Stimulated activated CD4-positive, alpha-beta T cell treated with anti-CD3 and anti-CD28 coated beads, Interleukin-2, amount 100 ng/mL, for 4 hours (primary cell): ENCODE data around the gene CCDC24.

Experiments
- DNase-seq: peaks from one replicate; pipeline ENCODE4 v3.0.0-alpha.2; 2020; ENCODE audit warnings: low read depth

CCDC24 gene

DNA sequence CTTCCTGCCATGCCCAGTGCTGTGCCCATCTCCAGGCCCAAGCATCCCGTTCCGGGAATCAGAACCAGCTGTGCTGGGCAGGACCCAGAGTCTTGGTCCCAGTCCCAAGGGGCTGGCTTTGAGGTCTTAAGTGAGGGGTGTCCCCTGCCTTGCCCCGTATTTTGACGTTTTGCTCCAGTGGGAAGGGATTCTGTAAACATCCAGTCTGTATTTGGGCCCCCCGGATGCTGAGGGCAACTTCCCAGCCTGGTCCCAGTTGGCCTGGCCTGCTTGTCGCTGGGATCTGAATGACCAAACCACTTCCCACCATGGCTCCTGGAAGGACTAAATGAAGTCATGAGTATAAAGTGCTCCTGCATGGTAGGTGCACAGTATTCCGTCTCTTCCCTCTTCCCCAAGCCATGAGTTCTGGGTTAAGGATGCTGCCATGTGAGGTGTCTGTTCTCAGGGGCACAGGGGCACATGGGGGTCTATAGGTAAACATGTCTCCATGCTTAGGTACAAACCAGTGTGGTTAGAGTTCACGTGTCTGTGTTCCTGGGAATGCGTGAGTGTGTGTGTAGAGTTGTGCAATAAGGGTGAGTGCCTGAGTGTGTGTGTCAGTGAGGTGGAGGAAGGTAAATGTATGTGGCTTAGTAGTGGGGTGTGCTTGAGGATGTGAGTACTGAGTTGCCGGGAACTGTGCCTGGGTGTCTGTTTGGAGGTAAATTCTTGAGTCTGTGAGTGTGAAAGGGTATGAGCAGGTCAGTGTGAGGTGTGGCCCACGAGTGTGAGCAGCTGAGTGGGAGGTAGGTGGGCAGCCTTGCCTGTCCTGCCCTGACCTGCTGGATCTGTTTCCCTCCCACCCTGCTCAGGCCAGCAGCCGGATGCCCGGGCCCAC is 10.9 kb upstream of the CCDC24 start:
- no peak for DNase-seq

DNA sequence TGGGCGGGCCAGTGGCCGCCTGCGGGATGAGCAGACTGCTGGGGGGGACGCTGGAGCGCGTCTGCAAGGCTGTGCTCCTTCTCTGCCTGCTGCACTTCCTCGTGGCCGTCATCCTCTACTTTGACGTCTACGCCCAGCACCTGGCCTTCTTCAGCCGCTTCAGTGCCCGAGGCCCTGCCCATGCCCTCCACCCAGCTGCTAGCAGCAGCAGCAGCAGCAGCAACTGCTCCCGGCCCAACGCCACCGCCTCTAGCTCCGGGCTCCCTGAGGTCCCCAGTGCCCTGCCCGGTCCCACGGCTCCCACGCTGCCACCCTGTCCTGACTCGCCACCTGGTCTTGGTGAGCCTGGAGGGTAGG is 10.3 kb upstream of the CCDC24 start:
- no peak for DNase-seq

- DNase-seq: no peak
Measured at GRCh38 chr1:43981636-43982035, 9.8 kb upstream of the CCDC24 start.

DNA sequence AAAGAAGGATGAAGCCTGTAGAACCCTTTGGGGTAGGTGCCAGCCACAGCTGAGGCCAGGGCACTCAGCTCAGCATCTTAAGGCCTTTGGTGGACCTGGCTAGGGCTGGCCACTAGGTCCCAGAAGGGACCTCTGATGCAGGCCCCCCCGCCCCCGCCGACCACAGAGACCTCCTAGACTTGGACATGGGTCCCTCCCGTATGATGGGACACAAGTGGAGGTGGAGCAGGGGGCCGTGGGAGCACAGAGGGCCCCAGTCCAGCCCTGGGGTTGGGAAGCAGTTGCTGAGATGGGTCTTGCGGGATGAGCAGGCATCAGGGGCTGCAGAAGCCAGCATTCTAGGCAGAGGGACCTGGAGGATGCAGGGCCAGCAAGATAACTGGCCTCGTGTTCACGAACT is 9.2 kb upstream of the CCDC24 start:
- no peak for DNase-seq

DNA sequence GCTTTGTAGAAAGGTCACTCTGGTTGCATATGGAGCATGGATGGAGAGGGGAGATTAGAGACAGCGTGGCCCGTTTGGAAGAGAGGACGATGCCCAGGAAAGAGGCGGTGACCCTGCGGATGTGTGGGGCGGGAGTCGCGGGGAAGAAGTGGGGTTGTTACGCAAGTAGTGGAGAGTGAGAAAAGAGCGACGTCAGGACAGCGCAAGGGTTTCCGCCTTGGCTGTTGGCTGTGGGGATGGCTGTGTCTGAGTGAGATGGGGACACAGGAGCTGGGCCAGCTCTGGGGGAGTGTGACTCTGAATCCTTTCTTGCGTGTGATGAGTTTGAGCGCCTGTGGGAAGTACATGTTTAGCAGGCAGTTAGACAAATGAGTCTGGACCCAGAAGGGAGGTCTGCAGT is 8.6 kb upstream of the CCDC24 start:
- DNase-seq: no peak

- no peak for DNase-seq
Measured at GRCh38 chr1:43983253-43983899, 8.0 kb upstream of the CCDC24 start.

GRCh38 chr1:43984855-43985254 is 6.5 kb upstream of the CCDC24 start:
- no peak for DNase-seq

DNA sequence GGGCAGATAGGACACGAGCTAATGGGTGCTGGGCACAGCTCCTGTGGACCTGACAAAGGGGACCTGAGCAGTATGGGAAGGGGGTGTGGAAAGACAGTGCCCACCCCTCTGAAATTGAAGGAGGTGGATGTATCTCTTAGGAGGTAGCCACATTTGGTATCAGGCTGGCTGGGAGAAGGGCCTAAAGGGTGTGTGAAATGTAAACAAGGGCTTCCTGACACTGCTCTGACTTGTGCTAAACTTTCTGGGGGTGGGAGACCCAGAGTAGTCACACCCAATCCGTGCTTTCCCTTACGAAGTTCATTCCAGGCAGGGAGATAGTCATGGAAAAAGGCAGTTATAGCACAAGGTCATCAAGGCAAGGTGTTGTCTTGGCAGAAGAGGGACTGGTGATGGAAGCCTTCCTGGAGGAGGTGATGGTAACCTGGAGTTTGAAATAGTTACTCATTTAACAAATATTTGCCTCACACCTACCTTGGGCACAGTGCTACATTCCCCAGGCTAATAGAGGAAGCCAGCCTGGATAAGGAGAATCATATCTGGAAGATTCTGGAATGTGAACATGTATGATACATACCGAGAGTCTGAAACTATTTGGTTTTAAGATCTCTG is 5.3 kb upstream of the CCDC24 start:
- no peak for DNase-seq

GRCh38 chr1:43986712-43987111 is 4.7 kb upstream of the CCDC24 start:
- DNase-seq: no peak

DNA sequence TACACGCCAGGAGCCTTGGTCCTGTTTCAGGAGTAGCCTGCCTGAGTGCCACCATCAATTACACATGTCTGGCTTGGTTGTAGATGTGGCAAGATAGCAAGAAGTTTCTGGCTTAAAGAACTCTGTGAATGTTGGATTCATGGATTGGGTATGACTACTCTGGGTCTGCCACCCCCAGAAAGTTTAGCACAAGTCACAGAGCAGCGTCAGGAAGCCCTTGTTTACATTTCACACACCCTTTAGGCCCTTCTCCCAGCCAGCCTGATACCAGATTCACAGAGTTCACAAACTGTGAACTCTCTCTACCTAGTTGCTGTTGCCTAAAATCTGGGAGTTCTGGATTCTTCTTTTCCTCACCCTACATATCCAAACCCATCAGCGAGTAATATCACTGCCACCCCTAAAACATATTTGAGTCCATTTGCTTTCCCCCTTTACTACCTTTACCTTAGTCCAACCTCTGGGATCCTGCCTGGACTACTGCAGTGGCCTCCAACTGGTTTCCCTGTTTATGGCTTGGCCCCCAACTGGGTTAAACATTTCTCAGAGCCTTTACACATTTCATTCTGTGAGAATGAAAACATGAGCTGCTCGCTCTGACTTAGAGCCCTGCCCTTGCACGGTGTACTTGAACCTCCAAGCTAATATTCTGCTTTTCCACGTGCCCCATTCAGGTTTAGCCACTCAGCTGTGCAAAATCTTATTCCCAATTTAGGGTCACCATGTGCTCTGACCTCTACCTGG is 4.1 kb upstream of the CCDC24 start:
- DNase-seq: no peak

DNA sequence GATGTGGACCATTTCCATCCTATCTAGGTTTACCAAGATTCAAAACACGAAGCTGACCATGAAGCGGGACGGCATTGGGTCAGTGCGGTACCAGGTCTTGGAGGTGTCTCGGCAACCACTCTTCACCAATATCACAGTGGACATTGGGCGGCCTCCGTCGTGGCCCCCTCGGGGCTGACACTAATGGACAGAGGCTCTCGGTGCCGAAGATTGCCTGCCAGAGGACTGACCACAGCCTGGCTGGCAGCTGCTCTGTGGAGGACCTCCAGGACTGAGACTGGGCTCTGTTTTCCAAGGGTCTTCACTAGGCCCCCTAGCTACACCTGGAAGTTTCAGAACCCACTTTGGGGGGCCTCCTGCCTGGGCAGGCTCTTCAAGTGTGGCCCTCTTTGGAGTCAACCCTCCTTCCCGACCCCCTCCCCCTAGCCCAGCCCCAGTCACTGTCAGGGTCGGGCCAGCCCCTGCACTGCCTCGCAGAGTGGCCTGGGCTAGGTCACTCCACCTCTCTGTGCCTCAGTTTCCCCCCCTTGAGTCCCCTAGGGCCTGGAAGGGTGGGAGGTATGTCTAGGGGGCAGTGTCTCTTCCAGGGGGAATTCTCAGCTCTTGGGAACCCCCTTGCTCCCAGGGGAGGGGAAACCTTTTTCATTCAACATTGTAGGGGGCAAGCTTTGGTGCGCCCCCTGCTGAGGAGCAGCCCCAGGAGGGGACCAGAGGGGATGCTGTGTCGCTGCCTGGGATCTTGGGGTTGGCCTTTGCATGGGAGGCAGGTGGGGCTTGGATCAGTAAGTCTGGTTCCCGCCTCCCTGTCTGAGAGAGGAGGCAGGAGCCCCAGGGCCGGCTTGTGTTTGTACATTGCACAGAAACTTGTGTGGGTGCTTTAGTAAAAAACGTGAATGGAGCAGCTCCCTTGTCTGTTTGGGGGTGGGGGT is 864 bp upstream of the CCDC24 start:
- DNase-seq: no peak

- DNase-seq: no peak
Measured at GRCh38 chr1:43991200-43991475, 261 bp upstream of the CCDC24 start.

DNA sequence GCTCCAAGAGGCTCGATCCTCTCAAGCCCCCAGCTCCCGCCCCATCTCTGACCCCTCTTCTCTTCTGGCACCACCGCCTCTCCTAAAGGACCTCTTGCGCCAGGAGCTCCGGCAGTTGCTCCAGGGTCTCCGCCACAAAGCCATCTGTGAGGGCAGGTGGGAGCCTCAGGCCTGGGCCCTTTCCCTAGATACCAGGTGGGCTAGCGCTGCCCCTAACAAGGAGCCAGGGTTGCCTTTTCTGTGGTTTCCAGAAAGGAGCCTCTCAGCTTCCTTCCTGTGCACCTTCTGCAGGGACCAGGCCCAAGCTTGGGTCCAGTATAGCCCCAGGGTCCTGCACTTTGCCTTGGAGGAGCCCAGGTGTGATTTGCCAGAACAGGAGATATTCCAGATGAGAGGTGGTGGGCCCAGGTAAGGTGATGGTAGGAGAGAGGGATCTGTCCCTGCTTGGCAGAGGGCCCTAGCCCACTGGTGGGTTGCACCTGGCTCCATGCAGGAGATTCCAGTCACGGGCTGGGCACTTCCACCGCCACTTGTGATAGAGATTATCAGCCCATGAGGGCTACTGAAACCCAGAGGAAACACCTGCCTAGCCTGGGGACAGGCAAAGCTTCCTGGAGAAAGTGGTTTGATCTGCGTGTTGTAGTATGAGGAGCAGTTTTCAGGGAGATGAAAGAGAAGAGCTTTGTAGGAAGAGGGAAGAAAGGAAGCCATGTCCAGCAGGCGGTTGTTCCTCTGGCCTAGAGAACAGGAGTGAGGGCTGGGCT is 1.0 kb downstream of the CCDC24 start:
- DNase-seq: no peak

DNA sequence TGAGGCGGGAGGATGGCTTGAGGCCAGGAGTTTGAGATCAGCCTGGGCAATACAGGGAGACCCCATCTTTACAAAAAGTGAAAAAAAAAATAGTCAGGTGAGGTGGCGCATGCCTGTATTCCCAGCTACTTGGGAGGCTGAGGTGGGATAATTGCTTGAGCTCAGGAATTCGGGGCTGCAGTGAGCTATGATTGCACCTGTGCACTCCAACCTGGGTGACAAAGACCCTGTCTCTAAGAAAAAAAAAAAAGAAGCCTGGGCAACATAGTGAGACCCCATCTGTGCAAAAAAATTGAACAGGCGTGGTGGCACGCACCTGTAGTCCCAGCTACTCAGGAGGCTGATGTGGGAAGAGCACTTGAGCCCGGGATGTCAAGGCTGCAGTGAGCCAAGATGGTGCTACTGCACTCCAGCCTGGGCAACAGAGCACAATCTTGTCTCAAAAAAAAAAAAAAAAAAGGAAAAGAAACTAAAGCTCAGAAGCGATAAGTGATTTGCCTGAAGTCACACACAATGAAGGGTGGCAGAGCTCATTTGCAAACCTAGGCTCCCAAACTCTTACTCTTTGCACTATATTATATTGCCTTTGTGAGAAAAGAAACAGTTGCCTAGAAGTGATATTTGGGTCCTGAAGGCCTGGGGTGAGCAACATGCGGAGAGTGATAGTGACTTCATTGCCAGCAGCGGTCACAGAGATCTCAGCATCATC is 2.0 kb downstream of the CCDC24 start:
- DNase-seq: no peak

DNA sequence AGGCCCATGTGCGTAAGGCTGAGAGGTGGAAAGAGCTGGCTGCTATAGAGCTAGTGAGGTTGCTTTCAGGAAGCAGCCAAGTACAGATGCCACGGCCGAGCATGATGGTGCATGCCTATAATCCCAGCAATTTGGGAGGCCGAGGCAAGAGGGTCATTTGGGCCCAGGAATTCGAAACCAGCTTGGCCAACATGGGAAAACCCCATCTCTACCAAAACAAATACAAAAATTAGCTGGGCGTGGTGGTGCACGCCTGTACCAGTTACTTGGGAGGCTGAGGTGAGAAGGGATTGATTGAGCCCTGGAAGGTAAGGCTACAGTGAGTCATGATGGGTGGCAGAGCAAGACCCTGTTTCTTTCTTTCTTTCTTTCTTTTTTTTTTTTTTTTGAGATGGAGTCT is 2.7 kb downstream of the CCDC24 start:
- DNase-seq: no peak

DNA sequence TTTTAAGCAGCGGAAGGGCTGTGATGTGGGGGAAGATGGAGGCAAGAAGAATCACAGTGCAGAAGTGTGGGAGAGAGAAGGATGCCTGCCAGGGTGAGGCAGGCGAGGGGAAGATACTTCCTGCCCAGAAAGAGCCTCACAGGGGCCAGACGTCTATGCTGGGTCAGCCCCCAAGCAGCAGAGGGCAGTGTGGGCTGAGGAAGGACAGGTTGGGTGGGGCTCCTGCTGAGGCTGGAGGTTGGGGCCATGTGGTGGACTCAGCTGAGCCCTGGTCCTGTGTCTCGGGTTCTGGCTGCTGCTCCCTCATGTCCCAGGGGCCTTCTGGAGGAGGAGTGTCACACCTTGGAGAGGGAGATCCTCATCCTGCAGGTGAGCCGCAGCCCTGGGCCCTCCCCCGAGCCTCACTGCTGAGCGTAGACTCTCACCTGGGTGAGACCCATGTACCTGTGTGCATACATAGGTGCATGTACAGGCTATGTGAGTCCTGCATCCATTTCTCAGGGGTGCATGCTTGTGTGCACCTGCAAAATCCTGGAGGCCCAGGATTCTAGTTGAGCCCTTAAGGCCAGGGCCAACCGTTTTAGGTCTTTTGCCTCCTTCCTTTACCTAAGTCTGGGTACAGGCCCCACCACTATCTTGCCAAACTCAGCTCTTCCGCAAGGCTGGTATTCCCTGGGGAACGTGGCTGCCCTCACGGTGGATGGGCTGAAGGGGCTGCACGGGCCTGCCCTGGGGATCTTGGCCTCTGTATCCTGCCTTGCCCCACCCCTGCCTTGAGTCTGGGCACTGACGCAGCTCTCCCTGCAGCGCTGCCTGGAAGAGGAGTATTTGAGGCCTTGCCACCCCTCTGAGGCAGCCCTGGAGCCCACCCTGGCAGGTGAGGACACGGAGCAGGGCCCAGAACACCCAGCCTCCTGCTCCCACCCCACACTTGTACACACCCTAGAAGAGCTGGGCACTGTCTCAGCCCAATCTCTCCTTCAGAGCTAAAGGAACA is 3.7 kb downstream of the CCDC24 start:
- DNase-seq: no peak

- no peak for DNase-seq
Measured at GRCh38 chr1:43995984-43996732, 4.8 kb downstream of the CCDC24 start.

DNA sequence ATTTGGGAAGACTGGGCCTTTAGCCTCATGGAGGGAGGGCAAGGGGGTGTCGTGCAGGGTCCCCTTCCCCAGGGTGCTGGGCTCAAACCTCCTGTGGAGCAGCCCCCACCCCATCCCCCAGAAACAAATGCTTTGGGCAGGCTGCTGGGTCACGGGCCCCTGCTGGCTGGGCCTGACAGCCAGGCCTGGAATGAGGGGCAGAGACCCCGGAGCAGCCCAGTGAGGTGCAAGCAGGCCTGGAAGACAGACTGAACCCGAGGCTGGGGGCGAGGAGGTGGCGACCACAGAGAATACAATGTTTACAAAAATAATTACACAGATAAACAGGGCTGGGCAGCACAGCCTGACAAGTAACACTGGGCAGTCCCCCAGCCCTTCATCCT is 5.3 kb downstream of the CCDC24 start:
- no peak for DNase-seq
